GM12891 (cell line): ENCODE data around the gene CHMP2A.
A peak's percentile ranks its signal among the peaks of the same experiment; 100 is the strongest.

Experiments
- PAX5 ChIP-seq: IDR thresholded peaks from 2 replicates; pipeline ENCODE4 v1.6.1; 2011; ENCODE audit warnings: low read length, moderate library complexity, mild to moderate bottlenecking; ENCODE audit not compliant: insufficient read depth, severe bottlenecking
- POLR2A ChIP-seq: IDR thresholded peaks from 2 replicates; pipeline ENCODE4 v1.6.1; 2011; ENCODE audit warnings: low read depth, low read length, control low read depth
- POLR2AphosphoS5 ChIP-seq: IDR thresholded peaks from 2 replicates; pipeline ENCODE4 v1.6.1; 2011; ENCODE audit warnings: low read depth, low read length, control low read depth
- POU2F2 ChIP-seq: IDR thresholded peaks from 2 replicates; pipeline ENCODE4 v1.6.1; 2011; ENCODE audit warnings: low read depth, mild to moderate bottlenecking, control low read depth, low read length, moderate library complexity
- SPI1 ChIP-seq: IDR thresholded peaks from 2 replicates; pipeline ENCODE4 v1.6.1; 2011; ENCODE audit warnings: low read depth, low read length, control low read depth
- TAF1 ChIP-seq: IDR thresholded peaks from 2 replicates; pipeline ENCODE4 v1.6.1; 2011; ENCODE audit warnings: low read depth, low read length, control low read depth

- TF ChIP-seq POLR2A (no peak), POLR2AphosphoS5 (no peak), SPI1 (no peak), TAF1 (no peak), POU2F2 (0 out of 2 replicates have a peak, but pooled peaks have one; percentile 37), PAX5 (no peak)
Measured at GRCh38 chr19:58581227-58582141, 26.6 kb upstream of the CHMP2A start.
